Astrocyte of the hippocampus (primary cell): ENCODE data around the gene FARSA.
A peak's percentile ranks its signal among the peaks of the same experiment; 100 is the strongest.
"Not testable (repeated sequence)": the region's sequence is repeated elsewhere in the genome, so short reads cannot be mapped to it uniquely, and the experiment has no call there.

Experiments
- DNase-seq: peaks from one replicate; pipeline ENCODE4 v3.0.0; 2011; ENCODE audit warnings: low read depth, low spot score

Gene FARSA

GRCh38 chr19:12890787-12891552, 42.5 kb downstream of the FARSA start, which contains the start of gene GCDH:
TSS of gene GCDH (plus strand) at chr19:12891160. CDS start at chr19:12891305, 145 bp downstream.
- DNase-seq = peak; percentile 99

DNA sequence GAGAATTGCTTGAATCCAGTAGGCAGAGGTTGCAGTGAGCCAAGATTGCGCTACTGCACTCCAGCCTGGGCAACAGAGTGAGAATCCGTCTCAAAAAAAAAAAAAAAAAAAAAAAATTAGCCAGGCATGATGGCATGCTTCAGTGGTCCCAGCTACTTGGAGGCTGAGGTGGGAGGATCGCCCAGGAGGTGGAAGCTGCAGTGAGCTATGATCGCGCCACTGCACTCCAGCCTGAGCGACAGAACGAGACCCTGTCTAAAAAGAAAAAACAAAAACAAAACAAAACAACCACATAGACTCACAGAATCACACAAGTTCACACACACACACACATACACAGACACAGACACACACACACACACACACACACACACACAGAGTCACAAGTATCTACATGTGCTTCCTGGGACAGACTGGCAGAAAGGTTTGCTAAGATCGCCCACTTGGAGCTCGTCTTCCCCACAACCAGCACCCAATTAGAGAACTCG, 43.2 kb downstream of the FARSA start:
- DNase-seq = not testable (repeated sequence)

GRCh38 chr19:12888006-12888603, 45.4 kb downstream of the FARSA start:
- no peak for DNase-seq

GRCh38 chr19:12886969-12887747, 46.4 kb downstream of the FARSA start, which contains the start of gene KLF1:
TSS of gene KLF1 (minus strand) at chr19:12887201. CDS start at chr19:12887140, 61 bp downstream.
- DNase-seq = no peak

- no peak for DNase-seq
These were observed 46.9 kb downstream of the FARSA start for GRCh38 chr19:12886651-12886968.

- DNase-seq = no peak
These were observed 47.5 kb downstream of the FARSA start for GRCh38 chr19:12885749-12886650.

- peak; percentile 69 for DNase-seq
These were observed 48.4 kb downstream of the FARSA start for GRCh38 chr19:12884926-12885748.

GRCh38 chr19:12884627-12884925, 48.9 kb downstream of the FARSA start:
- DNase-seq = no peak

- no peak for DNase-seq
These were observed 49.3 kb downstream of the FARSA start for GRCh38 chr19:12884202-12884601.

GRCh38 chr19:12882589-12882988, 50.9 kb downstream of the FARSA start:
- DNase-seq = no peak

- DNase-seq = peak; percentile 95
These were observed 52.2 kb downstream of the FARSA start, which contains the start of gene DNASE2 for GRCh38 chr19:12881172-12881808. TSS of gene DNASE2 (minus strand) at chr19:12881449. CDS start at chr19:12881375, 74 bp downstream.

DNA sequence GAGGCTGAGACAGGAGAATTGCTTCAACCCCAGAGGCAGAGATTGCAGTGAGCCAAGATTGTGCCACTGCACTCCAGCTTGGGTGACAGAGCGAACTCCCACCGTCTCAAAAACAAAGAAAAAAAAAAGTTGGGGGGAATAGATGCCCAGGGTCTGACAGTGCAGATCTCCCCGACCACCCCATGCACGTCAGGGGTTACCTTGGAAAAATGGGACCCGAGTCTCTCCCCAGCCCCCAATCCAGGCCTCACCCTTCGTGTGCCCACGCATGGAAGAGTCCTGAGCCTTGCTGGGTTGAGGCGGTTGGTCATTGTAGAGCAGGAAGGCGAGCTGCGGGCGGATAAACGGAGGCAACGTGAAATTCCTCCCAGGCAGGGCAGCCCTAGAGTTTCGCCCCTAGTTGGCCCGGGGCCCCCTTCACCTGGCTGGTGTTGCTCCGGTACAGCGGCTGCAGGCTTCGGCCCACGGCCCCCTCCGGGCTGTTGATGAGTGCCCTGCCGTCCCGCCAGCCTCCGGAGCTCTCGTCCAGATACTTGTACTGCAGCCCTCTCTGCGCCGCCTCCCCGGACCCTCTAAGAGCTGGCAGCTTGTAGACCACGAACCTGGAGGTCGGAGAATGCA, 52.9 kb downstream of the FARSA start:
- peak; percentile 43 for DNase-seq

DNA sequence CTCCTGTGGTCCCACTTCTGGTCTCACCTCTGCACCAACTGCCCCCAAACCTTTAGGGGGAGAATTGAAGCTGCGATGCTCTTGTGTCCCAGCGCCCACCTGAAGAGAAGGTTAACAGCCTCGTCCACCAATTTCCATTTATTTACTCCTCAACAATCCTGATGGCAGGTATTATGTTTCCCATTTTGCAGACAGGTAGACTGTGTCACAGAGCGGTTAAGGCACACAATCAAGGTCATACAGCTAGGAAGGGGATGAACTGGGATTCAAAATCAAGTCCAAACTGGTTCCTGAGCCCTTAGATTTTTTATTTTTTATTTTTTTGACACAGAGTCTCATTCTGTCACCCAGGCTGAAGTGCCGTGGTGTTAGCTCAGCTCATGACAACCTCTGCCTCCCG, 58.4 kb downstream of the FARSA start:
- no peak for DNase-seq

- no peak for DNase-seq
These were observed 59.4 kb downstream of the FARSA start for GRCh38 chr19:12873891-12874745.

DNA sequence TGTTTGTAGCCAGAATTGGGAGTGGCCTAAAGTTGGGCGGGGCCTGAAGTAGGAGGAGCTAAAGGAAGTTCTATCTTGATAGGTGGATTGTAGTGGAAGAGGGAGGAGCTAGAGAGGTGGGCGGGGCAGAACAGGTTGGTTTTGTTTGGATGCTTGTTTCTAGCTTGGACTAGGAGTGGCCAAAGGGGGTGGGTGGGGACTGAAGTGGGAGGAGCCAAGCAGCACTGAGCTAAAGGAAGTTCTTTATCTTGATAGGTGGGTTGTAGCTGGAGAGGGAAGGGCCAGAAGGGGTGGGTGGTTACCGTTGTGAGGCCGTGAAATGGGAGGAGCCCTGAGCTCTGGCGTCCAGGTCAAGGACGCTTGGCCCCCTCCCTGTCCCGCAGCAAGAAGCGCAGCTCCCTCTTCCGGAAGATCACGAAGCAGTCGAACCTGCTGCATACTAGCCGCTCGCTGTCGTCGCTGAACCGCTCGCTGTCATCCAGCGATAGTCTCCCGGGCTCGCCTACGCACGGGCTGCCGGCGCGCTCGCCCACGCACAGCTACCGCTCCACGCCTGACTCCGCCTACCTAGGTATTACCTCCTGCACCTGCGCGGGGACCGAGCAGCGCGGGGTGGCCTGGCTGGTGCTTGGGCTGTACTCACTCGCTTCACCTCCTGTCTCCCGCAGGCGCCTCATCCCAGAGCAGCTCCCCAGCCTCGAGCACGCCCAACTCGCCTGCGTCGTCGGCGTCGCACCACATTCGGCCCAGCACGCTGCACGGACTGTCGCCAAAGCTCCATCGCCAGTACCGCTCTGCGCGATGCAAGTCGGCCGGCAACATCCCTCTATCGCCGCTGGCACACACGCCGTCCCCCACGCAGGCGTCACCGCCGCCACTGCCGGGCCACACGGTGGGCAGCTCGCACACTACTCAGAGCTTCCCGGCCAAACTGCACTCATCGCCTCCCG, 60.3 kb downstream of the FARSA start:
- DNase-seq = no peak
